ENCODE results near the gene PPP1R1A. TPM values are rescaled to one million over a fixed set of nuclear protein-coding genes. Genes with fewer than 3 reads are reported as not detected.
A peak's percentile ranks its signal among the peaks of the same experiment; 100 is the strongest.

Gene PPP1R1A
- total RNA-seq, 1 donor from 2014 or later: 2.3 TPM

DNA sequence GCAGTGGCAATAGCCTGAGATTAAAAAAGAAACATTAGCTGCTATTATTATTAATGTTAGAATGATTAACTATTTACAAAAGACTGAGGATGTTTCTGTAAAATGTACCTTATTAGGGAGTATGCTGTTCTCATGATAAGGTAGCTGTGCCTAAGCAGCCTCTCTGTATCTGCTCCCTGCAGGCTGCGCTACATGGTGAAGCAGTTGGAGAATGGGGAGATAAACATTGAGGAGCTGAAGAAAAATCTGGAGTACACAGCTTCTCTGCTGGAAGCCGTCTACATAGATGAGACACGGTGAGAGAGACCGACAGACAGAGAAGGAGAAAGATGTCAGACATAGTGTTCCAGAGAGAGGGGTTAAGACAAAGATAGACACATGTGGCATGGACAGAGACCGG lies 21.7 kb downstream of the PPP1R1A start:
- H3K4me3 ChIP-seq: no peak overlapping the region
- H3K27ac ChIP-seq: no peak overlapping the region
- H3K9me3 ChIP-seq (ENCODE audit: low read depth): no peaks in the 10 kb centered on the region
- H3K4me1 ChIP-seq: peaks cover 47% of the 10 kb centered on the region
- Mint-ChIP-seq H3K4me3 (no peak overlapping the region), H3K36me3 (peaks cover 9% of the 10 kb centered on the region), H3K27me3 (ENCODE audit: insufficient read depth, low read depth) (peaks cover 4% of the 10 kb centered on the region), H3K27ac (peak overlapping the region; percentile 98), H3K9me3 (peaks cover 2% of the 10 kb centered on the region), H3K4me1 (peaks cover 77% of the 10 kb centered on the region)
- peaks cover 6% of the 10 kb centered on the region for H3K27me3 ChIP-seq
- no peak overlapping the region for H2AFZ ChIP-seq (replicated peaks)
- no peaks in the 10 kb centered on the region for H3K36me3 ChIP-seq
- no peak overlapping the region for H3K9ac ChIP-seq
- peaks cover 31% of the 10 kb centered on the region for H3F3A ChIP-seq (ENCODE audit: low read depth)
- no peak overlapping the region for H3K4me2 ChIP-seq
- TF ChIP-seq EZH2 (IDR thresholded peaks at IDR 0.05) (no peak), CTCF (IDR thresholded peaks at IDR 0.05) (no peak), EZH2phosphoT487 (IDR thresholded peaks at IDR 0.05) (no peak)
- H4K20me1 ChIP-seq (ENCODE audit: low read depth): no peaks in the 10 kb centered on the region
- H3K79me2 ChIP-seq (ENCODE audit: low read depth): no peaks in the 10 kb centered on the region
- DNase-seq (ENCODE audit: low spot score): no peak

DNA sequence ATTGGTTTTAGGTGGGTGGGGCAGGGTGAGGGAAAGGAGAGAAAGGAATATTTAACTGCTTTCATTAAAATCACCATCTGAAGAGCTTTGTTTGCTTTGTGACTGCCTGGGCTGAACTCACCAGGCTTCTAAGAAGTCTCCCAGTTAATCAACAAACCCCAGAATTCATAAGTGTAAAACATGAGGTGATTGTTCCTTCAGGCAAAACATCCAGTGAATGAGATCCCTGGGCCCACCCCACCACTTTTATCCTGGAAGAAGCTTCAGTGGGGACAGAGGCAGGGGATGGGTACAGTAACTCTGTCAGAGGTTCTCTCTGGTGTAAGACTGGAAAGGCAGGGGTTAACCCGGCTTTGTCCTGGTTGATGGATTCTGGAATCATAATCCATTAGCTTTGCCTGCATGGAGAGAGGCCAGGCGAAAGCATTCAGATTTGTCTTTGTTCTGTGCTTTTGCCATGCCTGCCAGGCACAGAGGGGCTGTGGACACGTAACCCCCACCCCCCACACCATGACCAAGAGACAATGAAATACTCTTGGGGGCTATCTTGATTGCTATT lies 22.4 kb downstream of the PPP1R1A start:
- DNase-seq (ENCODE audit: low spot score): no peak
- Histone ChIP-seq H3K9me3 (ENCODE audit: low read depth) (no peaks in the 10 kb centered on the region), H3K36me3 (no peaks in the 10 kb centered on the region), H3K79me2 (ENCODE audit: low read depth) (no peaks in the 10 kb centered on the region), H3K4me1 (peaks cover 42% of the 10 kb centered on the region), H3K27me3 (peaks cover 13% of the 10 kb centered on the region), H3K9ac (no peak overlapping the region), H2AFZ (replicated peaks) (peak overlapping the region; percentile 48), H3K4me2 (peak overlapping the region; percentile 63), H3K27ac (no peak overlapping the region), H3F3A (ENCODE audit: low read depth) (peaks cover 28% of the 10 kb centered on the region), H4K20me1 (ENCODE audit: low read depth) (no peaks in the 10 kb centered on the region), H3K4me3 (no peak overlapping the region)
- TF ChIP-seq EZH2 (IDR thresholded peaks at IDR 0.05) (no peak), CTCF (IDR thresholded peaks at IDR 0.05) (no peak), EZH2phosphoT487 (IDR thresholded peaks at IDR 0.05) (no peak)
- H3K27me3 Mint-ChIP-seq (ENCODE audit: insufficient read depth, low read depth): peaks cover 4% of the 10 kb centered on the region
- peak overlapping the region; percentile 33 for H3K4me3 Mint-ChIP-seq
- H3K27ac Mint-ChIP-seq: peak overlapping the region; percentile 98
- peaks cover 2% of the 10 kb centered on the region for H3K9me3 Mint-ChIP-seq
- peaks cover 74% of the 10 kb centered on the region for H3K4me1 Mint-ChIP-seq
- peaks cover 11% of the 10 kb centered on the region for H3K36me3 Mint-ChIP-seq

GRCh38 chr12:54565310-54565985 lies 23.0 kb downstream of the PPP1R1A start:
- Histone ChIP-seq H3K36me3 (no peaks in the 10 kb centered on the region), H2AFZ (replicated peaks) (peak overlapping the region; percentile 48), H3K4me2 (peak overlapping the region; percentile 63), H3K4me3 (no peak overlapping the region), H3K9ac (no peak overlapping the region), H3K27ac (peak overlapping the region; percentile 37), H3K79me2 (ENCODE audit: low read depth) (no peaks in the 10 kb centered on the region), H3K4me1 (peaks cover 40% of the 10 kb centered on the region), H3K9me3 (ENCODE audit: low read depth) (no peaks in the 10 kb centered on the region), H3F3A (ENCODE audit: low read depth) (peaks cover 28% of the 10 kb centered on the region), H4K20me1 (ENCODE audit: low read depth) (no peaks in the 10 kb centered on the region), H3K27me3 (peaks cover 18% of the 10 kb centered on the region)
- Mint-ChIP-seq H3K4me1 (peaks cover 71% of the 10 kb centered on the region), H3K36me3 (peaks cover 11% of the 10 kb centered on the region), H3K27ac (peak overlapping the region; percentile 98), H3K9me3 (peaks cover 2% of the 10 kb centered on the region), H3K27me3 (ENCODE audit: insufficient read depth, low read depth) (peaks cover 4% of the 10 kb centered on the region), H3K4me3 (peak overlapping the region; percentile 56)
- TF ChIP-seq CTCF (IDR thresholded peaks at IDR 0.05): no peak
- no peak for TF ChIP-seq EZH2phosphoT487 (IDR thresholded peaks at IDR 0.05)
- TF ChIP-seq EZH2 (IDR thresholded peaks at IDR 0.05): no peak
- DNase-seq (ENCODE audit: low spot score): peak; percentile 54

All from neural progenitor cell (in vitro differentiated cells).